Transverse colon (tissue), 4 donors: ENCODE results near the gene RAB3C.

Experiments used
- EP300 ChIP-seq: sonication (generic); formaldehyde crosslinking; IDR thresholded peaks from one replicate; pipeline ENCODE4 v1.6.1; 2017; ENCODE audit warnings: antibody characterized with exemption, low read depth
- POLR2A ChIP-seq: fragments of 450-650 bp; IDR thresholded peaks from one replicate; pipeline ENCODE4 v1.6.1; 2016; ENCODE audit warnings: antibody characterized with exemption, mild to moderate bottlenecking, moderate library complexity
- POLR2AphosphoS5 ChIP-seq, 3 donors: sonication (generic); formaldehyde crosslinking; IDR thresholded peaks; one replicate each; pipeline ENCODE4 v1.6.1; 2016; ENCODE audit warnings: antibody characterized with exemption in 3 of 3
- TF ChIP-seq, protein P1 (sequence below), 5 experiments: fragments of 200-600 bp in 3 of 5; fragments of 450-650 bp in 2 of 5; sonication (generic) in 3 of 5; IDR thresholded peaks; 1 replicate in 2 of 5; 2 replicates in 3 of 5; pipeline ENCODE4 v1.5.1; 2016 to 2017; ENCODE audit warnings: antibody characterized with exemption in 5 of 5, inconsistent platforms in 3 of 5, mild to moderate bottlenecking in 2 of 5, moderate library complexity in 1 of 5

DNA sequence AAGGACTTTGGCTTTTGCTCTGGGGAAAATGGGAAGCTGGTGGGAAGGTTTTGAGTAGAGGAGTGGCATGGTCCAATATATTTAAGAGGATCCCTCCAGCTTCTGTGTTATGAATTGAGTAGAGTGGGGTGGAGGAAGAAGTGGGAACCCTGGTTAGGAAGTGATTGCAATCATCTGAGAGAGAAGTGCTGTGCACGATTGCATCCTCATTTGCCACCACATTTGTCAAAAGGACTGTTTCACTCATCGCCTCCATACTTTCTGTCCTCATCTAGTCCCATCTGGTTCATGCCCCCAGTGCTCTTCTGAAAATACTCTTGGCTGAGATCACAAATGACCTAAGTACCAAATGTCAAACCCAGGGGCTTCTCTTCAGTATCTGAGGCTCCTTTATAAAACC is 192.1 kb downstream of the RAB3C start:
- TF ChIP-seq, protein P1, sequence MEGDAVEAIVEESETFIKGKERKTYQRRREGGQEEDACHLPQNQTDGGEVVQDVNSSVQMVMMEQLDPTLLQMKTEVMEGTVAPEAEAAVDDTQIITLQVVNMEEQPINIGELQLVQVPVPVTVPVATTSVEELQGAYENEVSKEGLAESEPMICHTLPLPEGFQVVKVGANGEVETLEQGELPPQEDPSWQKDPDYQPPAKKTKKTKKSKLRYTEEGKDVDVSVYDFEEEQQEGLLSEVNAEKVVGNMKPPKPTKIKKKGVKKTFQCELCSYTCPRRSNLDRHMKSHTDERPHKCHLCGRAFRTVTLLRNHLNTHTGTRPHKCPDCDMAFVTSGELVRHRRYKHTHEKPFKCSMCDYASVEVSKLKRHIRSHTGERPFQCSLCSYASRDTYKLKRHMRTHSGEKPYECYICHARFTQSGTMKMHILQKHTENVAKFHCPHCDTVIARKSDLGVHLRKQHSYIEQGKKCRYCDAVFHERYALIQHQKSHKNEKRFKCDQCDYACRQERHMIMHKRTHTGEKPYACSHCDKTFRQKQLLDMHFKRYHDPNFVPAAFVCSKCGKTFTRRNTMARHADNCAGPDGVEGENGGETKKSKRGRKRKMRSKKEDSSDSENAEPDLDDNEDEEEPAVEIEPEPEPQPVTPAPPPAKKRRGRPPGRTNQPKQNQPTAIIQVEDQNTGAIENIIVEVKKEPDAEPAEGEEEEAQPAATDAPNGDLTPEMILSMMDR (IDR thresholded peaks at IDR 0.05), result no peak
- TF ChIP-seq POLR2A, result no peak
- no peak for TF ChIP-seq POLR2AphosphoS5 (IDR thresholded peaks at IDR 0.05)
- no peak for TF ChIP-seq EP300
